Hematopoietic multipotent progenitor cell treated with erythropoietin and hydrocortisone succinate and interleukin-3 and kit ligand, for 17 days (in vitro differentiated cells): ENCODE results near the gene CD209.

Source experiments
- DNase-seq: peaks from one replicate; pipeline ENCODE4 v3.0.0-alpha.2; 2015; ENCODE audit warnings: low spot score

The CD209 gene

DNA sequence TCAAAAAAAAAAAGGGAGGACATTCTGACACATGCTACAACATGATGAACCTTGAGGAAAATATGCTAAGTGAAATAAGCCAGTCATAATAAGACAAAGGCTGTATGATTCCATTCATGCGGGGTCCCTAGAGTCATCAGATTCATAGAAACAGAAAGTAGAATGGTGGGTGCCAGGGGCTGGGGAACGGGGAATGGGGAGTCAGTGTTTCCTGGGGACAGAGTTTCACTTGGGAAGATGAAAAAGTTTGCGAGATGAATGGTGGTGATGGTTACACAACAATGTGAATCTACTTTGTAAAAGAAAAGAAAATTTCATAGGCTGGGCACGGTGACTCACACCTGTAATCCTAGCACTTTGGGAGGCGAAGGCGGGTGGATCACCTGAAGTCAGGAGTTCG, 9.3 kb downstream of the CD209 start:
- DNase-seq, result no peak

GRCh38 chr19:7737215-7737614, 10.1 kb downstream of the CD209 start:
- DNase-seq, result no peak

- DNase-seq, result no peak
These were observed 11.2 kb downstream of the CD209 start for GRCh38 chr19:7736148-7736547.

- DNase-seq, result no peak
These were observed 12.8 kb downstream of the CD209 start for GRCh38 chr19:7734220-7735203.

- DNase-seq, result no peak
These were observed 14.0 kb downstream of the CD209 start for GRCh38 chr19:7733376-7733775.

DNA sequence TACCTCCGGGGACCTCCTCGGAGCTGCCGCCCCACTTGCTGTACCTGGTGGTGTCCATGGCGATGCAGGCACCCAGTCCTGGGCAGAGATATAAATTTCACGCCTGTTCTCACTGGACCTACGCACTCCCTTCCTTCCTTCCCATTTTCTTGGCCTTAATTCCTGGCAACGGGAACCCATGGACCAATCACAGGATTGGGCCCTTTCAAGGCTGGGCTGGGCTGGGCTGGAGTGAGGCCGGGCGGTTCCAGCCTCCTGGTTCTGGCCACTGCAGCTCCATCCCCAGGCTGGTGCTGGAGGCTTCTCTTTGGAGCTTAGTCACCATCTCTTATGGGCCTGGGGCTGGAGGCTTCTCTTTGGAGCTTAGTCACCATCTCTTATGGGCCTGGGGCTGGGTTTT, 15.3 kb downstream of the CD209 start, which contains the start of gene CLEC4G:
TSS of gene CLEC4G (minus strand) at position 66 of the 400 bp plus-strand sequence. CDS start at position 58, 8 bp downstream.
- no peak for DNase-seq

DNA sequence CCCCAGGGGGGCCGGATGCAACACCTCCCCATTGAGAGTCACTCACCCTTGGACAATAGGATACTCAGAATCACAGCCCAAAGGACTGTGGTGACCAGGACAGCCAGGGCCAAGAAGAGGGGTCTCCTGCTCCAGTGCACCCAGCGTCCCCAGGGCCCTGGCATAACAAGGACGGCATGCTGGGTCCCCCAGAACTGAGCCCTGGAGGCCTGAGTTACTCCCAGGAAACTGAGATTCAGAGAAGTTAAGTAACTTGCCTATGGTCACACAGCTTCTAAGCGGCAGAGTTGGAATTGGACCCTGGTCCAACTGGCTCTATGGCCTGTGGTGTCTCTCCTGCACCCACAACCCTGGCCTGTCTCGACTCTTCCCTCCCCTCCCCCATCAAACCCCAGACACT, 15.7 kb downstream of the CD209 start:
- no peak for DNase-seq

DNA sequence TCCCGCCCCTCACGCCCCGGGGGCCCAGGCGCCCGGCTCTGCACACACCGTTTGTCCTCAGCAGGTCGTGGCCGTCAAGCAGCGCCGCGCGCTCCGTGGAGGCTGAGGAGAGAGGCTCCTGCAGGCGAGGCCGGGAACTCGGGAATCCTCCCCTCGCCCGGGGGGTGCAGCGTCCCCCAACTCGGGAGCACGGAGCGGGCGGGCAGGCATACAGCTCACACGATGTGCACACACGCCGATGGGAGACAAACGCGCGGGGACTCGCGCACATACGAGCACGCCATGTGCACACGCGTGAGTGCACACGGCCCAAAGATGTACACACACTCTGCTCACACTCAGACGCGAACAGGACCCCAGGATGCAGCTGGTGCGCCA, 16.1 kb downstream of the CD209 start:
- no peak for DNase-seq

- DNase-seq, result no peak
These were observed 16.8 kb downstream of the CD209 start for GRCh38 chr19:7730286-7731217.

DNA sequence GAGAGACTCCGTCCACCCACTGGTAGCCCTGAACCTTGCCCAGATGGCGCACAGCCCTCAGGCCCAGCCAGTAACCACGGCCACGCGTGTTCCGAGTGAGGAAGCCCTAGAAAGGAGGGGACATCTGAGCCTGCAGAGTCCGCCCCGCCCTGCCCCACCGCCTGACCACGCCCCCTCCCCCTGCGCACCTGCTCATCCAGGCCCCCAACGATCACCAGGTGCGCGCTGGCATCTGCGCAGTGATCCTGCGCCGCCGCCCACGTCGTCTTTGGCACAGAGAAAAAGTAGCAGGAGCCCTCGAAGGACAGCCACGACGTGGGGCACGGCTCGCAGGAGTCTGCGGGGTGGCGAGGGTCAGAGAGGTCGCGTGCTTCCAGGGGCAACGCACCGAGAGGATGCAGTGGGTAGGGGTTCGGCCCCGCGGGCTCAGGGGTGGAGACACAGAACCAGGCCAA, 17.5 kb downstream of the CD209 start:
- DNase-seq, result no peak

DNA sequence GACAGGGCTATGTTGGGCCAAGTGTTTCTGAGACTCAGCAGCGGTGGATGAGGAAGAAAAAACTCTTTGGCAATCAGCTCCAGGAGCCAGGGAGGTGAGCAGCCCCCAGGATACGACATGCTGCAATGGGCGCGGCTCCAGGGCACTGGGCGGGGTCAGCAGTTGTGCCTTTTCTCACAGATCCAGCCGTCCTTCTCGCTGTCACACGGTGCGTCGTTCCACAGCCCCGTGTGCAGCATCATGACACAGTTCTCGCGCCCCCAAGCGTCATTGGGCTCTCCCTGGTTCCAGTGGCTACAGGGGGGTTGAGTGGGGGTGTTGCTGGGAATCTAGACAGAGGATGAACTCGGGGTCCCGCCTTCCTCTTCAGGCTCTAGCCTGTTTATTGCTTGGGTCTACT, 18.1 kb downstream of the CD209 start:
- no peak for DNase-seq

DNA sequence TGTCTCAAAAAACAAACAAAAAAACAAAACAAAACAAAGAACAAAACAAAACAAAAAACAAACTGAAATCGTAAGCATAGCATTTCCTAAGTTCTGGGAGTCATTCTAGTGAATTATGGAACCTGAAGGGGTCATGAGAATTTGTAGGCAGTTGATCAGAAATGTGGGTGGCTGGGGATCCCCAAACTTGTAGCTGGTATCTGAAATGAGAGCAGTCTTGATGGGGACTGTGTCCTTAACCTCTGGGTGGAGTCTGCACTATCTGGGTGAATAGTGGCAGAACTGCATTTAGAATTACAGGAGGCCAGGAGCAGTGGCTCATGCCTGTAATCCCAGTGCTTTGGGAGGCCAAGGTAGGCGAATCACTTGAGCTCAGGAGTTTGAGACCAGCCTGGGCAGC, 21.5 kb downstream of the CD209 start:
- DNase-seq, result no peak

DNA sequence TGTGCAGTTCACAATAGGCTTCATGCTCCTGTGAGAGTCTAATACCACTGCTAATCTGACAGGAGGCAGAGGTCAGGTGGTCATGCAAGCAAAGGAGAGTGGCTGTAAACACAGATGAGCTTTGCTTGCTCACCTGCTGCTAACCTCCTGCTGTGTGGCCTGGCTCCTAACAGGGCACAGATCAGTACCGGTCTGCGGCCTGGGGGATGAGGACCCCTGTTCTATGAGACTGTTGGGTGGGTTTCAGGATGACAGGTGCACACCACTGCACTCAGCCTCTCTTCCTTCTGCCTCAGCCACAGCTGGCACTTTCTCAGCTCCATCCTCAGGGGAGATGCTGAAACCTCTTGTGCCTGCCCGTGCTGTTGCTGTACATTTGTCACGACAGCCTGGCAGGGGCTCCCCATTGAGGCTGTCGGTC, 25.1 kb downstream of the CD209 start:
- DNase-seq, result no peak

DNA sequence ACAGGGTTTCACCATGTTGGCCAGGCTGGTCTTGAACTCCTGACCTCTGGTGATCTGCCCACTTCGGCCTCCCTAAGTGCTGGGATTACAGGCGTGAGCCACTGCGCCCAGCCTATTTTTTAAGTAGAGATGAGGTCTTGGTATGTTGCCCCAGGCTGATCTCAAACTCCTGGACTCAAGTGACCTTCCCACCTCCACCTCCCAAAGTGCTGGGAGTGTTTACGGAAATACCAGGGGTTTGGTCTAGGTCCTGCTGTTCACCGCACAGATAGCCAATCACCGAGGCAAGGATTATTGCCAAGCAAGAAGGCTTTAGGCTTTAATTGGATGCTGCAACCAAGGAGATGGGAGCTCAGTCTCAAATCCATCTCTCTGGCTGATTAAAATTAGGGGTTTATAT, 27.0 kb downstream of the CD209 start:
- DNase-seq, result no peak

DNA sequence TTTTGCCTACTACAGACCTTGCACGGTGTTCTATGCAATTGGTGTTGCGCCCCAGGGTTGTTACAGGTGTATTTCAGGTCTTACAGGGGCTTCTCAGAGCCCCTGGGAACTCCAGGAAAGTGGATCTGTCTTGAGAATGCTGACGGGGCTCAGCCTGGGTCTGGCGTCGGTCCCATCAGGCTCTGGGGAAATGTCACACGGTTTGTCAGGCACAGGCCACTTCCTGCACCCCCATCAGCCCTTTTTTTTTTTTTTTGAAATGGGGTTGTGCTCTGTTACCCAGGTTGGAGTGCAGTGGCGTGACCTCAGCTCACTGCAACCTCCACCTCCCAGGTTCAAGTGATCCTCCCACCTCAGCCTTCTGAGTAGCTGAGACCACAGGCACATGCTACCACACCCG, 28.7 kb downstream of the CD209 start:
- no peak for DNase-seq

- DNase-seq, result no peak
These were observed 30.6 kb downstream of the CD209 start for GRCh38 chr19:7716762-7717161.

- no peak for DNase-seq
These were observed 31.7 kb downstream of the CD209 start for GRCh38 chr19:7715671-7716070.

- no peak for DNase-seq
These were observed 36.7 kb downstream of the CD209 start for GRCh38 chr19:7710616-7711015.

DNA sequence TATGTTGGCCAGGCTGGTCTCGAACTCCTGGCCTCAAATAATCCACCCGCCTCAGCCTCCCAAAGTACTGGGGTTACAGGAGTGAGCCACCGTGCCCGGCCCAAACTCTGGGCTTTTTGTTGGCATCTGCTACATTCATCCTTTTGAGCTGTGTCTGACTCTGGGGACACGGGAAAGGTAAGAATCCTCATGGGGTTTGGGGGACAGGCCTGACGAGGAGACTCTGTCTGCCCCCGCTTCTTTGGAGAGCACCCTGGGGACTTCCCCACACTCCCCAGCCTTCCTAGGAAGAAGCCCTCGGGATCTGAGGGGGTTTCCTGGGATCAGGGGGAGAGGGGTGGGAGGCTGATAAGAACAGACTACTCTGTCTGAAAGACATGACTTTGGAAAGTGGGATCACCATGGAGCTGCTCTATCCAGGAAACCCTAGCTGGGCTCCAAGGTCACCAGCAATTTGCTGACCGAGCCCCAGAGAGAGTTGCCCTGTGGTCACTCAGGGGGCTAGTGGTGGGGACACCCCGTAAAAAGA, 37.3 kb downstream of the CD209 start:
- DNase-seq, result no peak

DNA sequence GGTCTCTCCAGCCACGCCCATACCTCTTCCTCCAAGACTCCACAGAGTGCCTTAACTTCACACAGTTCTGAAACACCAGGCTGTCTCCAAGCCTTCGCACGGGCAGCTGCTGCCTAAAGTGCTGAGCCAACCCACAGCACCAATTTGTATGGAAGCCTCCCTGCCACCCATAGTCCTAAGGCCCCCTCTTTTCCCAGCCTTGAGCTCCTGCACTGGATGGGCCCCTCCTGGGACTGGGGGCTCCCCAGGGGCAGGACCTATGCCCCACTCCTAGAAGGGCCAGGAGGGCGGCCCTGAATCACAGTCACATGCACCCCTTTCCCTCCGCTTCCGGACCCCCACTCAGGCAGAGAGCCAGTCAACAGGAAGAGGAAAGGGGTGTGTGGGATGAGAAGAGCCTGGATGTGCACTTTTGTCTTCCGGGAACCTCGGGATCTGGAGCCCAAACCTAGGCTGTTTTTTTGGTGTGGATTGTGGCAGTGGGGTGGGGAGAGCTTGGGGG, 40.3 kb downstream of the CD209 start:
- no peak for DNase-seq

DNA sequence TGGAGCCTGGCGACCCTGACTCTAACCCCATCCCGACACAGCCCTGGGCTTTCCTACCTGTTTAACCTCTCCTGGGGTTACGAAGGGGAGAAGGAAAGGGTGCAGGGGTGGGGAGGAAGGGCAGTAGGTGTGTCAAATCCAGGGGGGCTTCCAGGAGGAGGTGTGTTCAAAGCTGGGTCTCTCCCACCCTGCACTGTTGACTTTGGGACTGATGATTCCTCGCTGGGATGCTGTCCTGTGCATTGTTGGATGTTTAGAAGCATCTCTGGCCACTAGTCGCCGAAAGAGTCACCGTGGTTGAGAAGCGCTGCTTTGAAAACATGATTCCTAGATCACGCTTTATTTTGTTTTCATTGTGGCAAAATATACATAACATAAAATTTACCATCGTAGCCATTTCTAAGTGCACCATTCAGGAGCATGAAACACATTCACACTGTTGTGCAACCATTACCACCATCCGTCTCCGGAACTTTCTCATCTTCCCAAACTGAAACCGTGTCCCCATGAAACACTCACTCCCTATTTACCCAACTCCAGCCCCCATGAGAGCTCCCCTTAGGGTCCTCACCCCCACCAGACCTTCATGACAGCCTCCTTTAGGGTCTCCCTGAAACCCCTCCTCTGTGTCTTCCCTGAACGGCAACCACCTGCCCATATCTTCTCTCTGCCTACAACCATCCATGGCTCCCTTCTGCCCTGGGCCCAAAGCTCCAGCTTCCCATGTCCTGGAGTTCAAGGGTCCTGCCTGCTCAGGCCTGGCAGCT, 41.0 kb downstream of the CD209 start:
- DNase-seq, result no peak
